IMR-90 (cell line): ENCODE data around the gene LHPP.

Experiments
- CEBPB ChIP-seq: IDR thresholded peaks from 2 replicates; pipeline ENCODE4 v1.6.1; 2012; ENCODE audit warnings: low read depth, low read length, improper control_type of control experiment
- CTCF ChIP-seq: conservative IDR thresholded peaks from 2 replicates; pipeline ENCODE4 v1.5.1; 2012; ENCODE audit warnings: mild to moderate bottlenecking, low read depth, low read length, improper control_type of control experiment
- MAFK ChIP-seq: IDR thresholded peaks from 2 replicates; pipeline ENCODE4 v1.6.1; 2012; ENCODE audit warnings: low read depth, low read length, improper control_type of control experiment
- MAZ ChIP-seq: IDR thresholded peaks from 2 replicates; pipeline ENCODE4 v1.6.1; 2012; ENCODE audit warnings: low read depth, mild to moderate bottlenecking, low read length, improper control_type of control experiment, moderate library complexity, borderline replicate concordance
- POLR2A ChIP-seq: IDR thresholded peaks from 2 replicates; pipeline ENCODE4 v1.6.1; 2012; ENCODE audit warnings: mild to moderate bottlenecking, low read depth, low read length
- RAD21 ChIP-seq: IDR thresholded peaks from 2 replicates; pipeline ENCODE4 v1.6.1; 2012; ENCODE audit warnings: low read length, improper control_type of control experiment
- RCOR1 ChIP-seq: IDR thresholded peaks from 2 replicates; pipeline ENCODE4 v1.6.1; 2012; ENCODE audit warnings: mild to moderate bottlenecking, low read length, improper control_type of control experiment; ENCODE audit not compliant: insufficient replicate concordance
- RFX5 ChIP-seq: IDR thresholded peaks from 2 replicates; pipeline ENCODE4 v1.8.0; 2012; ENCODE audit warnings: low read depth, mild to moderate bottlenecking, low read length, moderate library complexity
- SMC3 ChIP-seq: fragments of 150-350 bp; IDR thresholded peaks from 2 replicates; pipeline ENCODE4 v1.6.1; 2016; ENCODE audit warnings: low read depth, mild to moderate bottlenecking, antibody characterized with exemption, low read length, moderate library complexity
- USF2 ChIP-seq: fragments of 150-350 bp; IDR thresholded peaks from 2 replicates; pipeline ENCODE4 v1.6.1; 2017; ENCODE audit warnings: mild to moderate bottlenecking, antibody characterized with exemption, low read length, low read depth

- TF ChIP-seq CTCF (no peak), USF2 (no peak), RFX5 (no peak), CEBPB (no peak), POLR2A (no peak), MAZ (no peak), SMC3 (no peak), RAD21 (no peak), RCOR1 (no peak), MAFK (no peak)
Observed at GRCh38 chr10:124602121-124602561, 140.5 kb downstream of the LHPP start.
